Nephron progenitor cell (in vitro differentiated cells): Measurements from ENCODE around the gene CDCA4.
"Not testable (repeated sequence)": the region's sequence is repeated elsewhere in the genome, so short reads cannot be mapped to it uniquely, and the experiment has no call there.

Experiments
- DNase-seq: peaks from one replicate; pipeline ENCODE4 v3.0.0; 2021
- H3K27ac Mint-ChIP-seq: 2 replicates; pipeline ENCODE4 v1.8.0; 2021; ENCODE audit warnings: mild to moderate bottlenecking, moderate library complexity, mixed read lengths
- H3K27me3 Mint-ChIP-seq: 2 replicates; pipeline ENCODE4 v1.8.0; 2021; ENCODE audit warnings: mild to moderate bottlenecking, low read depth, mixed read lengths; ENCODE audit not compliant: poor library complexity
- H3K36me3 Mint-ChIP-seq: 2 replicates; pipeline ENCODE4 v1.8.0; 2021; ENCODE audit warnings: low read depth, mixed read lengths
- H3K4me1 Mint-ChIP-seq: 2 replicates; pipeline ENCODE4 v1.8.0; 2021; ENCODE audit warnings: mixed read lengths
- H3K4me3 Mint-ChIP-seq: 2 replicates; pipeline ENCODE4 v1.8.0; 2021; ENCODE audit warnings: mild to moderate bottlenecking, moderate library complexity, mixed read lengths
- H3K9me3 Mint-ChIP-seq: 2 replicates; pipeline ENCODE4 v1.8.0; 2021; ENCODE audit warnings: mild to moderate bottlenecking, moderate library complexity, mixed read lengths
- TF ChIP-seq, protein P1 (sequence below): fragments of 200-600 bp; sonication (generic); IDR thresholded peaks from 2 replicates; pipeline ENCODE4 v1.5.0; 2021; ENCODE audit warnings: antibody characterized with exemption

Gene CDCA4

GRCh38 chr14:105042813-105043212, 21.9 kb upstream of the CDCA4 start:
- no peak overlapping the region for H3K4me3 Mint-ChIP-seq
- H3K36me3 Mint-ChIP-seq: no peaks in the 10 kb centered on the region

GRCh38 chr14:105041841-105042765, 21.2 kb upstream of the CDCA4 start:
- H3K9me3 Mint-ChIP-seq: no peaks in the 10 kb centered on the region
- H3K27ac Mint-ChIP-seq: peak overlapping the region; percentile 72
- TF ChIP-seq, protein P1, sequence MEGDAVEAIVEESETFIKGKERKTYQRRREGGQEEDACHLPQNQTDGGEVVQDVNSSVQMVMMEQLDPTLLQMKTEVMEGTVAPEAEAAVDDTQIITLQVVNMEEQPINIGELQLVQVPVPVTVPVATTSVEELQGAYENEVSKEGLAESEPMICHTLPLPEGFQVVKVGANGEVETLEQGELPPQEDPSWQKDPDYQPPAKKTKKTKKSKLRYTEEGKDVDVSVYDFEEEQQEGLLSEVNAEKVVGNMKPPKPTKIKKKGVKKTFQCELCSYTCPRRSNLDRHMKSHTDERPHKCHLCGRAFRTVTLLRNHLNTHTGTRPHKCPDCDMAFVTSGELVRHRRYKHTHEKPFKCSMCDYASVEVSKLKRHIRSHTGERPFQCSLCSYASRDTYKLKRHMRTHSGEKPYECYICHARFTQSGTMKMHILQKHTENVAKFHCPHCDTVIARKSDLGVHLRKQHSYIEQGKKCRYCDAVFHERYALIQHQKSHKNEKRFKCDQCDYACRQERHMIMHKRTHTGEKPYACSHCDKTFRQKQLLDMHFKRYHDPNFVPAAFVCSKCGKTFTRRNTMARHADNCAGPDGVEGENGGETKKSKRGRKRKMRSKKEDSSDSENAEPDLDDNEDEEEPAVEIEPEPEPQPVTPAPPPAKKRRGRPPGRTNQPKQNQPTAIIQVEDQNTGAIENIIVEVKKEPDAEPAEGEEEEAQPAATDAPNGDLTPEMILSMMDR: no peak
- no peak overlapping the region for H3K4me3 Mint-ChIP-seq
- H3K27me3 Mint-ChIP-seq: peaks cover 64% of the 10 kb centered on the region
- H3K36me3 Mint-ChIP-seq: no peaks in the 10 kb centered on the region
- peaks cover 18% of the 10 kb centered on the region for H3K4me1 Mint-ChIP-seq
- no peak for DNase-seq

More at GRCh38 chr14:105042813-105043212, 21.9 kb upstream of the CDCA4 start:
- Mint-ChIP-seq H3K4me1 (peaks cover 18% of the 10 kb centered on the region), H3K27me3 (peaks cover 58% of the 10 kb centered on the region), H3K27ac (no peak overlapping the region), H3K9me3 (no peaks in the 10 kb centered on the region)
- no peak for DNase-seq
- TF ChIP-seq, protein P1: no peak

- H3K36me3 Mint-ChIP-seq: no peaks in the 10 kb centered on the region
- no peaks in the 10 kb centered on the region for H3K9me3 Mint-ChIP-seq
- H3K27me3 Mint-ChIP-seq: peaks cover 61% of the 10 kb centered on the region
- H3K4me3 Mint-ChIP-seq: no peak overlapping the region
- TF ChIP-seq, protein P1: no peak
- DNase-seq: no peak
- no peak overlapping the region for H3K27ac Mint-ChIP-seq
- peaks cover 14% of the 10 kb centered on the region for H3K4me1 Mint-ChIP-seq
These were observed 18.7 kb upstream of the CDCA4 start for GRCh38 chr14:105039458-105040205.

- Mint-ChIP-seq H3K9me3 (peaks cover 12% of the 10 kb centered on the region), H3K4me1 (peaks cover 33% of the 10 kb centered on the region), H3K27me3 (peaks cover 72% of the 10 kb centered on the region)
- not testable (repeated sequence) for H3K4me3 Mint-ChIP-seq, DNase-seq, H3K36me3 Mint-ChIP-seq, H3K27ac Mint-ChIP-seq
These were observed 14.7 kb upstream of the CDCA4 start for GRCh38 chr14:105035616-105036015.

DNA sequence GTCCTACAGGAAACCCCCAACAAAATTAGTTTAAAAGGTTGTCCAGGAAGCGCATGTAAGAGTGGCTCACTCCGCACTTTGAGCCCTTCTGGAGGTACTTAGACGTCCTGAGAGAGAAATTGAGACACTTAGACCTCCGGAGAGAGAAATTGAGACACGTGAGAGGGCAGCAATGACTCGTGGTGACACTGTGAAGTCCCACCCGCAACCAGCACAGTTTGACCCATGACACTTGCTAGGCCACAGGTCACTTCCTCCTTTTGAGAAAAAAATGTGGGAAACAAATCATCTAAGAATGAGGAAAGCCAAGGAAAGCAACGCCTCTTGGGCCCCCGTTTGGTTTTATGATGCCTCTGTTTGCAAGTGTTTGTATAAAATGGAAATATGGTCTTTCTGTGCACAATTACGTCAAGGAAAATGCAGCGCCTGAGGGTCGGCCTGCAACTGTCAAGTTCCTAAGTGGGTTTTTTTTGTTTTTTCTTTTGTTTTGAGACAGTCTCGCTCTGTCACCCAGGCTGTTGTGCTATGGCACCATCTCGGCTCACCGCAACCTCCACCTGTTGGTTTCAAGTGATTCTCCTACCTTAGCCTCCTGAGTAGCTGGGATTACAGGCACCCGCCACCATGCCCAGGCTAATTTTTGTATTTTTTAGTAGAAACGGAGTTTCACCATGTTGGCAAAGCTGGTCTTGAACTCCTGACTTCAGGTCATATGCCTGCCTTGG, 13.6 kb upstream of the CDCA4 start:
- TF ChIP-seq, protein P1: no peak
- Mint-ChIP-seq H3K36me3 (no peaks in the 10 kb centered on the region), H3K9me3 (peaks cover 12% of the 10 kb centered on the region), H3K4me3 (peak overlapping the region; percentile 42), H3K27me3 (peaks cover 74% of the 10 kb centered on the region), H3K27ac (no peak overlapping the region), H3K4me1 (peaks cover 32% of the 10 kb centered on the region)
- DNase-seq: no peak

DNA sequence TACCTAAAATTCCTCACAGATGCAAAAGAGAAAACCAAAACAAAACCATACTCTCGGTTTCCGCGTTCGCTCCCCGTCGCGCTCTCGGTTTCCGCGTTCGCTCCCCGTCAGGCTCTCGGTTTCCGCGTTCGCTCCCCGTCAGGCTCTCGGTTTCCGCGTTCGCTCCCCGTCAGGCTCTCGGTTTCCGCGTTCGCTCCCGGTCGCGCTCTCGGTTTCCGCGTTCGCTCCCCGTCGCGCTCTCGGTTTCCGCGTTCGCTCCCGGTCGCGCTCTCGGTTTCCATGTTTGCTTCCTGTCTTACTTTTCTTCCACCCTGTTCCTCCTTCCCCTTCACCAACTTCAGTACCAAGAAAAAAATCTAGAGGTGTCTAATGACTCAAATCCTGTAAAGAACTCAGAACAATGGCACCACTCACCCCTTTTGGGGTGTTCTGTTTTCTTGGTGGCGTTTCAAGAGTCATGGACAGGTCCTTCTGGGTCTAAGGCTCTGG, 12.6 kb upstream of the CDCA4 start:
- H3K4me3 Mint-ChIP-seq: peak overlapping the region; percentile 78
- H3K27me3 Mint-ChIP-seq: peaks cover 77% of the 10 kb centered on the region
- peaks cover 12% of the 10 kb centered on the region for H3K9me3 Mint-ChIP-seq
- H3K4me1 Mint-ChIP-seq: peaks cover 23% of the 10 kb centered on the region
- DNase-seq, H3K36me3 Mint-ChIP-seq, H3K27ac Mint-ChIP-seq: not testable (repeated sequence)

GRCh38 chr14:105032451-105032901, 11.6 kb upstream of the CDCA4 start:
- H3K27me3 Mint-ChIP-seq: peaks cover 83% of the 10 kb centered on the region
- H3K4me1 Mint-ChIP-seq: peaks cover 19% of the 10 kb centered on the region
- not testable (repeated sequence) for H3K4me3 Mint-ChIP-seq, H3K27ac Mint-ChIP-seq, DNase-seq, H3K36me3 Mint-ChIP-seq
- peaks cover 12% of the 10 kb centered on the region for H3K9me3 Mint-ChIP-seq
